ENCODE data around the gene SDK1. TPM values are rescaled to one million over a fixed set of nuclear protein-coding genes. Genes with fewer than 3 reads are reported as not detected.

The SDK1 gene
- total and polyA plus RNA-seq, 2 experiments from 2014 or later, result not detected

GRCh38 chr7:3721422-3721821 is 420.4 kb downstream of the SDK1 start:
- Histone ChIP-seq H3F3A (ENCODE audit: insufficient read depth) (no peaks in the 10 kb centered on the region), H3K4me1 (ENCODE audit: insufficient read depth) (no peaks in the 10 kb centered on the region), H3K4me2 (ENCODE audit: unreplicated experiment) (no peak overlapping the region), H3K27ac (no peak overlapping the region), H3K79me2 (ENCODE audit: insufficient read depth) (no peaks in the 10 kb centered on the region), H2AFZ (no peak overlapping the region), H3K27me3 (replicated peaks; ENCODE audit: insufficient read depth) (no peaks in the 10 kb centered on the region), H4K20me1 (ENCODE audit: insufficient read depth) (no peaks in the 10 kb centered on the region), H3K9me3 (ENCODE audit: low read depth) (no peaks in the 10 kb centered on the region), H3K9me2 (ENCODE audit: insufficient read depth) (no peaks in the 10 kb centered on the region), H3K9ac (no peak overlapping the region), H3K36me3 (ENCODE audit: low read depth) (no peaks in the 10 kb centered on the region), H3K4me3 (no peak overlapping the region)
- TF ChIP-seq EZH2phosphoT487 (IDR thresholded peaks at IDR 0.05; ENCODE audit: insufficient read depth, low read depth) (no peak), EZH2 (IDR thresholded peaks at IDR 0.05; ENCODE audit: insufficient read depth, poor library complexity, severe bottlenecking) (no peak)
- 55 to 68% methylated on average over 3 of the region's 3 CpGs for WGBS, 2 experiments (ENCODE audit: low coverage in 1 of 2, low lambda C conversion rate in 2 of 2, missing lambda C conversion rate in 2 of 2)
- DNase-seq, result no peak
- in situ Hi-C loops (cut with MboI), result no loop called here

GRCh38 chr7:3722396-3722922 is 421.4 kb downstream of the SDK1 start:
- no peaks in the 10 kb centered on the region for H3K79me2 ChIP-seq (ENCODE audit: insufficient read depth)
- H3K4me2 ChIP-seq (ENCODE audit: unreplicated experiment), result no peak overlapping the region
- H4K20me1 ChIP-seq (ENCODE audit: insufficient read depth), result no peaks in the 10 kb centered on the region
- DNase-seq, result no peak
- H3F3A ChIP-seq (ENCODE audit: insufficient read depth), result no peaks in the 10 kb centered on the region
- H3K4me1 ChIP-seq (ENCODE audit: insufficient read depth), result no peaks in the 10 kb centered on the region
- in situ Hi-C loops (cut with MboI), result no loop called here
- no peak overlapping the region for H3K4me3 ChIP-seq
- WGBS, 2 experiments (ENCODE audit: low coverage in 1 of 2, low lambda C conversion rate in 2 of 2, missing lambda C conversion rate in 2 of 2), result 50 to 54% methylated on average over 13 of the region's 13 CpGs
- TF ChIP-seq EZH2 (IDR thresholded peaks at IDR 0.05; ENCODE audit: insufficient read depth, poor library complexity, severe bottlenecking), result no peak
- no peak for TF ChIP-seq EZH2phosphoT487 (IDR thresholded peaks at IDR 0.05; ENCODE audit: insufficient read depth, low read depth)
- H3K36me3 ChIP-seq (ENCODE audit: low read depth), result no peaks in the 10 kb centered on the region
- no peaks in the 10 kb centered on the region for H3K9me2 ChIP-seq (ENCODE audit: insufficient read depth)
- no peak overlapping the region for H2AFZ ChIP-seq
- no peak overlapping the region for H3K27ac ChIP-seq
- no peaks in the 10 kb centered on the region for H3K27me3 ChIP-seq (replicated peaks; ENCODE audit: insufficient read depth)
- H3K9me3 ChIP-seq (ENCODE audit: low read depth), result no peaks in the 10 kb centered on the region
- H3K9ac ChIP-seq, result no peak overlapping the region

- H4K20me1 ChIP-seq (ENCODE audit: insufficient read depth), result no peaks in the 10 kb centered on the region
- TF ChIP-seq EZH2 (IDR thresholded peaks at IDR 0.05; ENCODE audit: insufficient read depth, poor library complexity, severe bottlenecking) (no peak), EZH2phosphoT487 (IDR thresholded peaks at IDR 0.05; ENCODE audit: insufficient read depth, low read depth) (no peak)
- in situ Hi-C loops (cut with MboI), result no loop called here
- H3K27me3 ChIP-seq (replicated peaks; ENCODE audit: insufficient read depth), result no peaks in the 10 kb centered on the region
- no peak overlapping the region for H3K27ac ChIP-seq
- no peak for DNase-seq
- H3K4me3 ChIP-seq, result no peak overlapping the region
- 61 to 62% methylated on average over 12 of the region's 12 CpGs for WGBS, 2 experiments (ENCODE audit: low coverage in 1 of 2, low lambda C conversion rate in 2 of 2, missing lambda C conversion rate in 2 of 2)
- H3K4me2 ChIP-seq (ENCODE audit: unreplicated experiment), result no peak overlapping the region
- H3K4me1 ChIP-seq (ENCODE audit: insufficient read depth), result no peaks in the 10 kb centered on the region
- H3K9me2 ChIP-seq (ENCODE audit: insufficient read depth), result no peaks in the 10 kb centered on the region
- no peaks in the 10 kb centered on the region for H3K79me2 ChIP-seq (ENCODE audit: insufficient read depth)
- no peaks in the 10 kb centered on the region for H3F3A ChIP-seq (ENCODE audit: insufficient read depth)
- H3K9ac ChIP-seq, result no peak overlapping the region
- no peak overlapping the region for H2AFZ ChIP-seq
- H3K36me3 ChIP-seq (ENCODE audit: low read depth), result no peaks in the 10 kb centered on the region
- no peaks in the 10 kb centered on the region for H3K9me3 ChIP-seq (ENCODE audit: low read depth)
Observed at GRCh38 chr7:3725155-3726059, 424.4 kb downstream of the SDK1 start.

- no peak overlapping the region for H3K4me2 ChIP-seq (ENCODE audit: unreplicated experiment)
- no peaks in the 10 kb centered on the region for H4K20me1 ChIP-seq (ENCODE audit: insufficient read depth)
- in situ Hi-C loops (cut with MboI), result no loop called here
- TF ChIP-seq EZH2 (IDR thresholded peaks at IDR 0.05; ENCODE audit: insufficient read depth, poor library complexity, severe bottlenecking), result no peak
- TF ChIP-seq EZH2phosphoT487 (IDR thresholded peaks at IDR 0.05; ENCODE audit: insufficient read depth, low read depth), result no peak
- H3K27me3 ChIP-seq (replicated peaks; ENCODE audit: insufficient read depth), result no peaks in the 10 kb centered on the region
- H3K79me2 ChIP-seq (ENCODE audit: insufficient read depth), result no peaks in the 10 kb centered on the region
- no peak overlapping the region for H3K27ac ChIP-seq
- H3K9me2 ChIP-seq (ENCODE audit: insufficient read depth), result no peaks in the 10 kb centered on the region
- H3K9me3 ChIP-seq (ENCODE audit: low read depth), result no peaks in the 10 kb centered on the region
- no peaks in the 10 kb centered on the region for H3F3A ChIP-seq (ENCODE audit: insufficient read depth)
- 0 to 6% methylated on average over 3 of the region's 3 CpGs for WGBS, 2 experiments (ENCODE audit: low coverage in 1 of 2, low lambda C conversion rate in 2 of 2, missing lambda C conversion rate in 2 of 2)
- no peak for DNase-seq
- no peaks in the 10 kb centered on the region for H3K4me1 ChIP-seq (ENCODE audit: insufficient read depth)
- no peaks in the 10 kb centered on the region for H3K36me3 ChIP-seq (ENCODE audit: low read depth)
- no peak overlapping the region for H2AFZ ChIP-seq
- H3K9ac ChIP-seq, result no peak overlapping the region
- H3K4me3 ChIP-seq, result no peak overlapping the region
Observed at GRCh38 chr7:3730276-3730675, 429.2 kb downstream of the SDK1 start.

Measured in GM23248 (cell line).